ENCODE results near the gene NTRK3.

GRCh38 chr15:87829332-87830050 lies 427.0 kb downstream of the NTRK3 start:
- TF ChIP-seq, protein P1, sequence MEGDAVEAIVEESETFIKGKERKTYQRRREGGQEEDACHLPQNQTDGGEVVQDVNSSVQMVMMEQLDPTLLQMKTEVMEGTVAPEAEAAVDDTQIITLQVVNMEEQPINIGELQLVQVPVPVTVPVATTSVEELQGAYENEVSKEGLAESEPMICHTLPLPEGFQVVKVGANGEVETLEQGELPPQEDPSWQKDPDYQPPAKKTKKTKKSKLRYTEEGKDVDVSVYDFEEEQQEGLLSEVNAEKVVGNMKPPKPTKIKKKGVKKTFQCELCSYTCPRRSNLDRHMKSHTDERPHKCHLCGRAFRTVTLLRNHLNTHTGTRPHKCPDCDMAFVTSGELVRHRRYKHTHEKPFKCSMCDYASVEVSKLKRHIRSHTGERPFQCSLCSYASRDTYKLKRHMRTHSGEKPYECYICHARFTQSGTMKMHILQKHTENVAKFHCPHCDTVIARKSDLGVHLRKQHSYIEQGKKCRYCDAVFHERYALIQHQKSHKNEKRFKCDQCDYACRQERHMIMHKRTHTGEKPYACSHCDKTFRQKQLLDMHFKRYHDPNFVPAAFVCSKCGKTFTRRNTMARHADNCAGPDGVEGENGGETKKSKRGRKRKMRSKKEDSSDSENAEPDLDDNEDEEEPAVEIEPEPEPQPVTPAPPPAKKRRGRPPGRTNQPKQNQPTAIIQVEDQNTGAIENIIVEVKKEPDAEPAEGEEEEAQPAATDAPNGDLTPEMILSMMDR (IDR thresholded peaks at IDR 0.05), result no peak
- TF ChIP-seq POLR2A (IDR thresholded peaks at IDR 0.05), result no peak
